Measurements from ENCODE around the gene BOC. TPM values are rescaled to one million over a fixed set of nuclear protein-coding genes. Genes with fewer than 3 reads are reported as not detected.

The BOC gene
- total and polyA plus RNA-seq, 2 of the 4 experiments (the other 2 are of a cell fraction), result 6.8 to 15.2 TPM

DNA sequence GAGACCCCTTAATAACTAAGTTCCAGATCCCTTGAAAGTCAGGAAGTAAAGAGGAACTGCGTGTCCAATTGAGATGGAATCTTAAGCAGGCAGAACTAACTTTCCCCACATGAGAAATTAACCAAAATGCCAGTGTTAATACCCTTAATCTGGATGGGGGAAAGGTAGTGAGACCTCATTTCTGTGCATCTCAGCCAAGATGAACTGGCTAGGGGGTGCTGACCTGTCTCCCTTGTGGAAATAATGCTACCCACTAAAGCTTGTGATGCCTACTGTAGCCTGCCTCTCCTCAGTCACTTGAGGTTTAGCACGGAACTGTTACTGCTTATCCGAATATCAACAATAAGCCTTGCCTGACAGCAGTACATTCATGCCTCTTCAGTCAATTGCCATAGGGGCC, 15.1 kb downstream of the BOC start:
- Histone ChIP-seq H3K79me1 (ENCODE audit: low read depth in 1 of 2, low read length in 2 of 2) (no peaks in the 10 kb centered on the region), H3K4me1 (ENCODE audit: control insufficient read depth, insufficient read depth, low read length) (peaks cover 13% of the 10 kb centered on the region), H3K4ac (ENCODE audit: low read depth, low read length) (no peak overlapping the region), H3K14ac (replicated peaks; ENCODE audit: low read depth, low read length) (no peak overlapping the region), H3K18ac (ENCODE audit: low read depth, low read length) (no peak overlapping the region), H2BK20ac (ENCODE audit: low read depth, low read length) (no peak overlapping the region), H3K23ac (ENCODE audit: low read depth, low read length) (no peak overlapping the region), H3K56ac (ENCODE audit: extremely low read depth, insufficient read depth, low read length) (no peak overlapping the region), H4K5ac (ENCODE audit: low read depth, low read length) (no peak overlapping the region), H3K9me3 (ENCODE audit: control insufficient read depth, insufficient read depth, low read length) (no peaks in the 10 kb centered on the region), H2AK5ac (ENCODE audit: low read depth, low read length) (no peak overlapping the region), H3K27me3 (ENCODE audit: control insufficient read depth, insufficient read depth, low read length) (no peaks in the 10 kb centered on the region), H4K8ac (ENCODE audit: low read depth in 2 of 2, low read length in 2 of 2) (no peak overlapping the region), H3K4me3 (ENCODE audit: insufficient read depth, low read depth, low read length) (no peak overlapping the region), H3K4me2 (ENCODE audit: low read depth, low read length) (no peak overlapping the region), H3K27ac (ENCODE audit: insufficient read depth, low read length) (no peak overlapping the region), H2BK15ac (ENCODE audit: low read depth, low read length) (no peak overlapping the region), H2BK5ac (ENCODE audit: low read depth, low read length, poor library complexity, severe bottlenecking) (no peak overlapping the region), H4K91ac (ENCODE audit: insufficient read depth, low read depth, low read length) (no peak overlapping the region), H3K9ac (ENCODE audit: low read depth, low read length) (no peak overlapping the region), H3K9me1 (ENCODE audit: insufficient read depth, low read length) (0 out of 2 replicates have a peak, but pooled peaks cover 5% of the 10 kb centered on the region), H2BK120ac (ENCODE audit: low read depth, low read length) (no peak overlapping the region), H2AFZ (replicated peaks; ENCODE audit: low read length, poor library complexity) (no peak overlapping the region), H2AK9ac (replicated peaks; ENCODE audit: low read depth, low read length, poor library complexity) (no peak overlapping the region), H3K36me3 (ENCODE audit: control insufficient read depth, insufficient read depth, low read length) (peaks cover 5% of the 10 kb centered on the region; the same call in 1 of the 2 replicates), H4K20me1 (ENCODE audit: insufficient read depth, low read length) (no peaks in the 10 kb centered on the region)
- in situ Hi-C loops (cut with MboI; ENCODE audit: low sequenced_read_pairs), result no loop called here
- intact Hi-C loops (cut with micrococcal nuclease), result no loop called here
- POLR2A ChIA-PET (ENCODE audit: unreplicated experiment), result no interaction called here
- BruUV-seq (replicated peaks), result no TSS peak
- TF ChIP-seq MXI1 (IDR thresholded peaks at IDR 0.05; ENCODE audit: borderline replicate concordance, low read depth, low read length) (no peak), RAD21 (IDR thresholded peaks at IDR 0.05; ENCODE audit: low read length) (no peak)
- dilution Hi-C loops (cut with HindIII; ENCODE audit: low sequenced_read_pairs, unreplicated experiment), result no loop called here
- DNase-seq (no peak), ATAC-seq (ENCODE audit: low read depth) (no peak)
- 90% methylated on average over 2 of the region's 3 CpGs; no CpG with 5 or more reads in 1 of the 2 experiments for WGBS, 2 experiments (ENCODE audit: extremely low coverage in 2 of 2, insufficient read length in 1 of 2)
- CTCF ChIA-PET, result no interaction called here
